ENCODE results near the gene LDB3. TPM values are rescaled to one million over a fixed set of nuclear protein-coding genes. Genes with fewer than 3 reads are reported as not detected.

The LDB3 gene
- total and polyA plus RNA-seq, 2 of the 4 experiments (the other 2 are of a cell fraction) = 0.36 to 2.6 TPM

GRCh38 chr10:86644152-86644793, 24.0 kb upstream of the LDB3 start:
- H2BK15ac ChIP-seq (ENCODE audit: low read depth, low read length) = no peak overlapping the region
- DNase-seq (peak; percentile 27), ATAC-seq (ENCODE audit: low read depth) (no peak)
- dilution Hi-C loops (cut with HindIII; ENCODE audit: low sequenced_read_pairs, unreplicated experiment) = no loop called here
- no TSS peak for BruUV-seq (replicated peaks)
- H3K4me3 ChIP-seq (ENCODE audit: insufficient read depth, low read depth, low read length) = no peak overlapping the region
- no peak overlapping the region for H4K5ac ChIP-seq (ENCODE audit: low read depth, low read length)
- no peak overlapping the region for H3K18ac ChIP-seq (ENCODE audit: low read depth, low read length)
- no peaks in the 10 kb centered on the region for H3K9me3 ChIP-seq (ENCODE audit: control insufficient read depth, insufficient read depth, low read length)
- no peak overlapping the region for H3K27ac ChIP-seq (ENCODE audit: insufficient read depth, low read length)
- H3K4me2 ChIP-seq (ENCODE audit: low read depth, low read length) = no peak overlapping the region
- no peak overlapping the region for H3K23ac ChIP-seq (ENCODE audit: low read depth, low read length)
- intact Hi-C loops (cut with micrococcal nuclease) = no loop called here
- TF ChIP-seq USF2 (IDR thresholded peaks at IDR 0.05; ENCODE audit: low read depth, low read length) = no peak
- TF ChIP-seq NFE2L2 (IDR thresholded peaks at IDR 0.05; ENCODE audit: low read depth, low read length) = no peak
- TF ChIP-seq, protein P1, sequence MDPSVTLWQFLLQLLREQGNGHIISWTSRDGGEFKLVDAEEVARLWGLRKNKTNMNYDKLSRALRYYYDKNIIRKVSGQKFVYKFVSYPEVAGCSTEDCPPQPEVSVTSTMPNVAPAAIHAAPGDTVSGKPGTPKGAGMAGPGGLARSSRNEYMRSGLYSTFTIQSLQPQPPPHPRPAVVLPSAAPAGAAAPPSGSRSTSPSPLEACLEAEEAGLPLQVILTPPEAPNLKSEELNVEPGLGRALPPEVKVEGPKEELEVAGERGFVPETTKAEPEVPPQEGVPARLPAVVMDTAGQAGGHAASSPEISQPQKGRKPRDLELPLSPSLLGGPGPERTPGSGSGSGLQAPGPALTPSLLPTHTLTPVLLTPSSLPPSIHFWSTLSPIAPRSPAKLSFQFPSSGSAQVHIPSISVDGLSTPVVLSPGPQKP (IDR thresholded peaks at IDR 0.05; ENCODE audit: borderline replicate concordance, low read depth, low read length) = no peak
- TF ChIP-seq SMC3 (IDR thresholded peaks at IDR 0.05; ENCODE audit: low read depth, low read length) = no peak
- TF ChIP-seq CTCF (conservative IDR thresholded peaks at IDR 0.05; ENCODE audit: low read depth, low read length) = 0 out of 2 replicates have a peak, but pooled peaks have one; percentile 4
- no peak for TF ChIP-seq FOS (IDR thresholded peaks at IDR 0.05; ENCODE audit: low read depth, low read length)
- H2BK120ac ChIP-seq (ENCODE audit: low read depth, low read length) = no peak overlapping the region
- no peaks in the 10 kb centered on the region for H3K27me3 ChIP-seq (ENCODE audit: control insufficient read depth, insufficient read depth, low read length)
- ChIA-PET POLR2A (ENCODE audit: unreplicated experiment) (no interaction called here), CTCF (no interaction called here)
- H3K4me1 ChIP-seq (ENCODE audit: control insufficient read depth, insufficient read depth, low read length) = peaks cover 9% of the 10 kb centered on the region
- H4K91ac ChIP-seq (ENCODE audit: insufficient read depth, low read depth, low read length) = no peak overlapping the region
- no peak overlapping the region for H4K8ac ChIP-seq (ENCODE audit: low read depth in 2 of 2, low read length in 2 of 2)
- no peaks in the 10 kb centered on the region for H4K20me1 ChIP-seq (ENCODE audit: insufficient read depth, low read length)
- H3K79me1 ChIP-seq (ENCODE audit: low read depth in 1 of 2, low read length in 2 of 2) = no peaks in the 10 kb centered on the region
- H2BK5ac ChIP-seq (ENCODE audit: low read depth, low read length, poor library complexity, severe bottlenecking) = no peak overlapping the region
- H3K56ac ChIP-seq (ENCODE audit: extremely low read depth, insufficient read depth, low read length) = no peak overlapping the region
- H3K9me1 ChIP-seq (ENCODE audit: insufficient read depth, low read length) = 0 out of 2 replicates have a peak, but pooled peaks cover 4% of the 10 kb centered on the region
- no peak overlapping the region for H3K14ac ChIP-seq (replicated peaks; ENCODE audit: low read depth, low read length)
- no peak overlapping the region for H3K4ac ChIP-seq (ENCODE audit: low read depth, low read length)
- no peak overlapping the region for H2BK20ac ChIP-seq (ENCODE audit: low read depth, low read length)
- no peaks in the 10 kb centered on the region for H3K36me3 ChIP-seq (ENCODE audit: control insufficient read depth, insufficient read depth, low read length)
- in situ Hi-C loops (cut with MboI; ENCODE audit: low sequenced_read_pairs) = no loop called here
- WGBS, 2 experiments (ENCODE audit: extremely low coverage in 2 of 2, insufficient read length in 1 of 2) = no CpG with 5 or more reads among the region's 5 CpGs
- H2AK9ac ChIP-seq (replicated peaks; ENCODE audit: low read depth, low read length, poor library complexity) = no peak overlapping the region
- no peak overlapping the region for H3K9ac ChIP-seq (ENCODE audit: low read depth, low read length)
- H2AFZ ChIP-seq (replicated peaks; ENCODE audit: low read length, poor library complexity) = no peak overlapping the region
- H2AK5ac ChIP-seq (ENCODE audit: low read depth, low read length) = no peak overlapping the region

All from IMR-90 (cell line).